HepG2 (cell line): ENCODE results near the gene PSMB2. TPM values are rescaled to one million over a fixed set of nuclear protein-coding genes. Genes with fewer than 3 reads are reported as not detected.

Experiments
- CHCHD3 ChIP-seq: sonication (generic); formaldehyde crosslinking; IDR thresholded peaks from 2 replicates; pipeline ENCODE4 v1.8.0; 2022; ENCODE audit warnings: mild to moderate bottlenecking, missing genetic modification reagents, moderate library complexity
- MEIS2 ChIP-seq: sonication (generic); formaldehyde crosslinking; IDR thresholded peaks from 2 replicates; pipeline ENCODE4 v1.9.0; 2021; ENCODE audit warnings: mild to moderate bottlenecking, missing genetic modification reagents
- PLRG1 ChIP-seq: fragments of 450-650 bp; conservative IDR thresholded peaks from 2 replicates; pipeline ENCODE4 v1.6.1; 2016
- REXO4 ChIP-seq: sonication (generic); formaldehyde crosslinking; IDR thresholded peaks from 2 replicates; pipeline ENCODE4 v1.8.0; 2022; ENCODE audit warnings: missing genetic modification reagents, mild to moderate bottlenecking, borderline replicate concordance
- ZNF10 ChIP-seq: sonication (generic); formaldehyde crosslinking; IDR thresholded peaks from 2 replicates; pipeline ENCODE4 v1.4.0; 2020; ENCODE audit warnings: mild to moderate bottlenecking, low read depth, missing genetic modification reagents, borderline replicate concordance
- ZNF326 ChIP-seq: sonication (generic); formaldehyde crosslinking; IDR thresholded peaks from 2 replicates; pipeline ENCODE4 v1.4.0; 2020; ENCODE audit warnings: missing genetic modification reagents, borderline replicate concordance
- ZNF34 ChIP-seq: sonication (generic); formaldehyde crosslinking; IDR thresholded peaks from 2 replicates; pipeline ENCODE4 v1.4.0; 2020; ENCODE audit warnings: mild to moderate bottlenecking, missing genetic modification reagents, borderline replicate concordance
- ZNF775 ChIP-seq: sonication (generic); formaldehyde crosslinking; IDR thresholded peaks from 2 replicates; pipeline ENCODE4 v1.4.0; 2020; ENCODE audit warnings: missing genetic modification reagents, mild to moderate bottlenecking, moderate library complexity, borderline replicate concordance
- polyA plus RNA-seq, 8 experiments: library from polyadenylated mRNA; depleted of rRNA in 3 of 8; stranded (reverse) in 7 of 8; unstranded in 1 of 8; fragments of >200 nt; fragmentation: Illumina TruSeq in 4 of 8; extraction: Trizol in 4 of 8; gene quantifications; 2 replicates each; pipeline versions ENCODE4 v1.2.1 to v1.2.3, GENCODE V29; 2011 to 2016; ENCODE audit warnings: low read depth in 4 of 8, missing spikeins in 1 of 8, mixed read lengths in 1 of 8; ENCODE audit not compliant: insufficient read depth in 1 of 8
- total RNA-seq, 5 experiments: library from RNA; depleted of rRNA; stranded (reverse); fragments of >200 nt; fragmentation: Illumina TruSeq; extraction: Trizol; gene quantifications; 2 replicates each; pipeline ENCODE4 v1.2.3, GENCODE V29; 2016; ENCODE audit warnings: low read depth in 1 of 5
- TF ChIP-seq, protein P1 (sequence below): sonication (generic); formaldehyde crosslinking; IDR thresholded peaks from 2 replicates; pipeline ENCODE4 v1.9.0; 2021; ENCODE audit warnings: missing genetic modification reagents, borderline replicate concordance
- TF ChIP-seq, protein P2 (sequence below): sonication (generic); formaldehyde crosslinking; IDR thresholded peaks from 2 replicates; pipeline ENCODE4 v1.8.0; 2022; ENCODE audit warnings: mild to moderate bottlenecking, missing genetic modification reagents, borderline replicate concordance
- TF ChIP-seq, protein P3 (sequence below): sonication (generic); formaldehyde crosslinking; IDR thresholded peaks from 2 replicates; pipeline ENCODE4 v1.4.0; 2020; ENCODE audit warnings: mild to moderate bottlenecking, missing genetic modification reagents
- TF ChIP-seq, protein P4 (sequence below): sonication (generic); formaldehyde crosslinking; IDR thresholded peaks from 2 replicates; pipeline ENCODE4 v1.4.0; 2020; ENCODE audit warnings: missing genetic modification reagents, borderline replicate concordance
- TF ChIP-seq, protein P5 (sequence below): sonication (generic); formaldehyde crosslinking; IDR thresholded peaks from 2 replicates; pipeline ENCODE4 v1.8.1; 2023; ENCODE audit warnings: missing genetic modification reagents, mild to moderate bottlenecking, borderline replicate concordance
- TF ChIP-seq, protein P6 (sequence below): sonication (generic); formaldehyde crosslinking; IDR thresholded peaks from 2 replicates; pipeline ENCODE4; 2020; ENCODE audit warnings: missing genetic modification reagents, mild to moderate bottlenecking, borderline replicate concordance

PSMB2 gene
- total and polyA plus RNA-seq, 2 of the 13 experiments (the other 11 are each of a cell fraction or from before 2014, with no cell fraction given): 60.6 to 62.2 TPM

DNA sequence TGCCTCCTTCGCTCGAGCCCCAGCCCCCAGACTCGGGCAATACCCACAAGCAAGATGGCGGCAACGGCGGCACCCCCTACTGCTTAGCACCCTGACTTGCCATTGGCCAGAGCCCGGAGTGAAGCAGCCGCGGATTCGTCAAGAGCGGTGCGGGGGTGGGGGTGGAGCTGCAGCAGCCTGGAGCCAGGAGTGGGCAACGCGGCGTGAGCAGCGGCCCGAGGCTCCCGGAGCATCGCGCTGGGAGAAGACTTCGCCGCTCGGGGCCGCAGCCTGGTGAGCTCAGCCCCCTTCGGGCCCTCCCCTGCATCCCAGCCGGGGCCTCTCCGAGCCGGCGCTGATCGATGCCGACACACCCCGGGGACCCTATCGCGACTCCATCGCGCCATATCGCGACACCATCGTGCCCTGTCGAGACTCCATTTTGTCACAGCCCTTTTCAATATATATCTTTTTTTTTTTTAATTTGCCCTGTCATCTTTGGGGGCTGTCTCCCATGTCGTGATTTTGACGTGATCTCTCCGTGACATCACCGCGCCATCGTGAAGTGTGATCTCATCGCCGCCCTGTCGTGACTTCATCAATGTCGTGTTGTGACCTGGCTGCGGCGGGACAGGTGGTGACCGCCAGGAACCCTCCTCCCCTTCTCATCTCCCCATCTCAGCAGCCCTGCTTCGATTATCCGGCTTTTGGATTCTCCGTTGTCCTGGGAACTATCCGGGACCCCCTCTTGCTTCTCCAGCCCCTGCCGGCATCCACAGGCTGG is 83.5 kb downstream of the PSMB2 start, which contains the start of gene NCDN (continued):
- TF ChIP-seq, protein P1, sequence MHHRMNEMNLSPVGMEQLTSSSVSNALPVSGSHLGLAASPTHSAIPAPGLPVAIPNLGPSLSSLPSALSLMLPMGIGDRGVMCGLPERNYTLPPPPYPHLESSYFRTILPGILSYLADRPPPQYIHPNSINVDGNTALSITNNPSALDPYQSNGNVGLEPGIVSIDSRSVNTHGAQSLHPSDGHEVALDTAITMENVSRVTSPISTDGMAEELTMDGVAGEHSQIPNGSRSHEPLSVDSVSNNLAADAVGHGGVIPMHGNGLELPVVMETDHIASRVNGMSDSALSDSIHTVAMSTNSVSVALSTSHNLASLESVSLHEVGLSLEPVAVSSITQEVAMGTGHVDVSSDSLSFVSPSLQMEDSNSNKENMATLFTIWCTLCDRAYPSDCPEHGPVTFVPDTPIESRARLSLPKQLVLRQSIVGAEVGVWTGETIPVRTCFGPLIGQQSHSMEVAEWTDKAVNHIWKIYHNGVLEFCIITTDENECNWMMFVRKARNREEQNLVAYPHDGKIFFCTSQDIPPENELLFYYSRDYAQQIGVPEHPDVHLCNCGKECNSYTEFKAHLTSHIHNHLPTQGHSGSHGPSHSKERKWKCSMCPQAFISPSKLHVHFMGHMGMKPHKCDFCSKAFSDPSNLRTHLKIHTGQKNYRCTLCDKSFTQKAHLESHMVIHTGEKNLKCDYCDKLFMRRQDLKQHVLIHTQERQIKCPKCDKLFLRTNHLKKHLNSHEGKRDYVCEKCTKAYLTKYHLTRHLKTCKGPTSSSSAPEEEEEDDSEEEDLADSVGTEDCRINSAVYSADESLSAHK (CRISPR knock-in tag): no peak
- TF ChIP-seq, protein P2, sequence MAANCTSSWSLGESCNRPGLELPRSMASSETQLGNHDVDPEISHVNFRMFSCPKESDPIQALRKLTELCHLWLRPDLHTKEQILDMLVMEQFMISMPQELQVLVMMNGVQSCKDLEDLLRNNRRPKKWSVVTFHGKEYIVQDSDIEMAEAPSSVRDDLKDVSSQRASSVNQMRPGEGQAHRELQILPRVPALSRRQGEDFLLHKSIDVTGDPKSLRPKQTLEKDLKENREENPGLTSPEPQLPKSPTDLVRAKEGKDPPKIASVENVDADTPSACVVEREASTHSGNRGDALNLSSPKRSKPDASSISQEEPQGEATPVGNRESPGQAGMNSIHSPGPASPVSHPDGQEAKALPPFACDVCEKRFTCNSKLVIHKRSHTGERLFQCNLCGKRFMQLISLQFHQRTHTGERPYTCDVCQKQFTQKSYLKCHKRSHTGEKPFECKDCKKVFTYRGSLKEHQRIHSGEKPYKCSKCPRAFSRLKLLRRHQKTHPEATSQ (CRISPR knock-in tag): no peak
- TF ChIP-seq, protein P3, sequence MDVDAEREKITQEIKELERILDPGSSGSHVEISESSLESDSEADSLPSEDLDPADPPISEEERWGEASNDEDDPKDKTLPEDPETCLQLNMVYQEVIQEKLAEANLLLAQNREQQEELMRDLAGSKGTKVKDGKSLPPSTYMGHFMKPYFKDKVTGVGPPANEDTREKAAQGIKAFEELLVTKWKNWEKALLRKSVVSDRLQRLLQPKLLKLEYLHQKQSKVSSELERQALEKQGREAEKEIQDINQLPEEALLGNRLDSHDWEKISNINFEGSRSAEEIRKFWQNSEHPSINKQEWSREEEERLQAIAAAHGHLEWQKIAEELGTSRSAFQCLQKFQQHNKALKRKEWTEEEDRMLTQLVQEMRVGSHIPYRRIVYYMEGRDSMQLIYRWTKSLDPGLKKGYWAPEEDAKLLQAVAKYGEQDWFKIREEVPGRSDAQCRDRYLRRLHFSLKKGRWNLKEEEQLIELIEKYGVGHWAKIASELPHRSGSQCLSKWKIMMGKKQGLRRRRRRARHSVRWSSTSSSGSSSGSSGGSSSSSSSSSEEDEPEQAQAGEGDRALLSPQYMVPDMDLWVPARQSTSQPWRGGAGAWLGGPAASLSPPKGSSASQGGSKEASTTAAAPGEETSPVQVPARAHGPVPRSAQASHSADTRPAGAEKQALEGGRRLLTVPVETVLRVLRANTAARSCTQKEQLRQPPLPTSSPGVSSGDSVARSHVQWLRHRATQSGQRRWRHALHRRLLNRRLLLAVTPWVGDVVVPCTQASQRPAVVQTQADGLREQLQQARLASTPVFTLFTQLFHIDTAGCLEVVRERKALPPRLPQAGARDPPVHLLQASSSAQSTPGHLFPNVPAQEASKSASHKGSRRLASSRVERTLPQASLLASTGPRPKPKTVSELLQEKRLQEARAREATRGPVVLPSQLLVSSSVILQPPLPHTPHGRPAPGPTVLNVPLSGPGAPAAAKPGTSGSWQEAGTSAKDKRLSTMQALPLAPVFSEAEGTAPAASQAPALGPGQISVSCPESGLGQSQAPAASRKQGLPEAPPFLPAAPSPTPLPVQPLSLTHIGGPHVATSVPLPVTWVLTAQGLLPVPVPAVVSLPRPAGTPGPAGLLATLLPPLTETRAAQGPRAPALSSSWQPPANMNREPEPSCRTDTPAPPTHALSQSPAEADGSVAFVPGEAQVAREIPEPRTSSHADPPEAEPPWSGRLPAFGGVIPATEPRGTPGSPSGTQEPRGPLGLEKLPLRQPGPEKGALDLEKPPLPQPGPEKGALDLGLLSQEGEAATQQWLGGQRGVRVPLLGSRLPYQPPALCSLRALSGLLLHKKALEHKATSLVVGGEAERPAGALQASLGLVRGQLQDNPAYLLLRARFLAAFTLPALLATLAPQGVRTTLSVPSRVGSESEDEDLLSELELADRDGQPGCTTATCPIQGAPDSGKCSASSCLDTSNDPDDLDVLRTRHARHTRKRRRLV (CRISPR knock-in tag): peak; percentile 19; the same call in 1 of the 2 replicates
- TF ChIP-seq, protein P4, sequence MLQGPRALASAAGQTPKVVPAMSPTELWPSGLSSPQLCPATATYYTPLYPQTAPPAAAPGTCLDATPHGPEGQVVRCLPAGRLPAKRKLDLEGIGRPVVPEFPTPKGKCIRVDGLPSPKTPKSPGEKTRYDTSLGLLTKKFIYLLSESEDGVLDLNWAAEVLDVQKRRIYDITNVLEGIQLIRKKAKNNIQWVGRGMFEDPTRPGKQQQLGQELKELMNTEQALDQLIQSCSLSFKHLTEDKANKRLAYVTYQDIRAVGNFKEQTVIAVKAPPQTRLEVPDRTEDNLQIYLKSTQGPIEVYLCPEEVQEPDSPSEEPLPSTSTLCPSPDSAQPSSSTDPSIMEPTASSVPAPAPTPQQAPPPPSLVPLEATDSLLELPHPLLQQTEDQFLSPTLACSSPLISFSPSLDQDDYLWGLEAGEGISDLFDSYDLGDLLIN (CRISPR knock-in tag): peak; percentile 41; the same call in 1 of the 2 replicates
- TF ChIP-seq, protein P5, sequence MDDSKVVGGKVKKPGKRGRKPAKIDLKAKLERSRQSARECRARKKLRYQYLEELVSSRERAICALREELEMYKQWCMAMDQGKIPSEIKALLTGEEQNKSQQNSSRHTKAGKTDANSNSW (CRISPR knock-in tag): no peak
- TF ChIP-seq, protein P6, sequence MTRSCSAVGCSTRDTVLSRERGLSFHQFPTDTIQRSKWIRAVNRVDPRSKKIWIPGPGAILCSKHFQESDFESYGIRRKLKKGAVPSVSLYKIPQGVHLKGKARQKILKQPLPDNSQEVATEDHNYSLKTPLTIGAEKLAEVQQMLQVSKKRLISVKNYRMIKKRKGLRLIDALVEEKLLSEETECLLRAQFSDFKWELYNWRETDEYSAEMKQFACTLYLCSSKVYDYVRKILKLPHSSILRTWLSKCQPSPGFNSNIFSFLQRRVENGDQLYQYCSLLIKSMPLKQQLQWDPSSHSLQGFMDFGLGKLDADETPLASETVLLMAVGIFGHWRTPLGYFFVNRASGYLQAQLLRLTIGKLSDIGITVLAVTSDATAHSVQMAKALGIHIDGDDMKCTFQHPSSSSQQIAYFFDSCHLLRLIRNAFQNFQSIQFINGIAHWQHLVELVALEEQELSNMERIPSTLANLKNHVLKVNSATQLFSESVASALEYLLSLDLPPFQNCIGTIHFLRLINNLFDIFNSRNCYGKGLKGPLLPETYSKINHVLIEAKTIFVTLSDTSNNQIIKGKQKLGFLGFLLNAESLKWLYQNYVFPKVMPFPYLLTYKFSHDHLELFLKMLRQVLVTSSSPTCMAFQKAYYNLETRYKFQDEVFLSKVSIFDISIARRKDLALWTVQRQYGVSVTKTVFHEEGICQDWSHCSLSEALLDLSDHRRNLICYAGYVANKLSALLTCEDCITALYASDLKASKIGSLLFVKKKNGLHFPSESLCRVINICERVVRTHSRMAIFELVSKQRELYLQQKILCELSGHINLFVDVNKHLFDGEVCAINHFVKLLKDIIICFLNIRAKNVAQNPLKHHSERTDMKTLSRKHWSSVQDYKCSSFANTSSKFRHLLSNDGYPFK (CRISPR knock-in tag): peak; percentile 87
- no peak for TF ChIP-seq ZNF10 (CRISPR knock-in tag)
- TF ChIP-seq MEIS2 (CRISPR knock-in tag): no peak; the same call in 1 of the 2 replicates
- TF ChIP-seq REXO4: no peak
- TF ChIP-seq PLRG1: no peak
- no peak for TF ChIP-seq CHCHD3
- TF ChIP-seq ZNF34 (CRISPR knock-in tag): no peak
- TF ChIP-seq ZNF326 (CRISPR knock-in tag): no peak
- no peak for TF ChIP-seq ZNF775 (CRISPR knock-in tag)
